ENCODE measurements around the gene F13A1. TPM values are rescaled to one million over a fixed set of nuclear protein-coding genes. Genes with fewer than 3 reads are reported as not detected.

The F13A1 gene
- total and polyA plus RNA-seq, 2 donors (not counting 3 experiments of a cell fraction or from before 2014, with no cell fraction given) = not detected

DNA sequence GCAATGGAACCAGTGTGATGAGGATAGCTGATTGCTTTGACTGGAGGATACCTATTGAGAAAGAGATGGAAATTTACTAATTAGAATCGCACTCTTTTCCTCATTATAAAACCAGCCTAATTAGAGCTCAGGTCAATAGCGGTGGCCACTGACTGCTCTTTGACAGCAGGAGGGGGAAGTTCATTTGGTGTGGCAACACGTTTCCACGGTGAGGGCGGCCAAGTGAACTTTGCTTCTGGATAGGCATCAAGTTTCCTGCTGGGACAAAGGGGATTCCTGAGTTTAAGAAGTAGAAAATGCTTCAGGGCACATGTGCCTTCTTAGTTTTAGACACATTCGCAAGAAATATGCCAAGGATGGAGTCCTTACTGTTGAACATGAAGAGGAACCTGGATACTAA lies 168.4 kb downstream of the F13A1 start:
- CTCF ChIA-PET = no interaction called here
- H3K36me3 ChIP-seq (ENCODE audit: control insufficient read depth in 2 of 2, extremely low read depth in 1 of 2, insufficient read depth in 2 of 2, low read length in 2 of 2) = no peaks in the 10 kb centered on the region
- H3K4me3 ChIP-seq (replicated peaks in 1 of 3; ENCODE audit: insufficient read depth in 1 of 3, low read depth in 1 of 3, low read length in 3 of 3) = no peak overlapping the region

DNA sequence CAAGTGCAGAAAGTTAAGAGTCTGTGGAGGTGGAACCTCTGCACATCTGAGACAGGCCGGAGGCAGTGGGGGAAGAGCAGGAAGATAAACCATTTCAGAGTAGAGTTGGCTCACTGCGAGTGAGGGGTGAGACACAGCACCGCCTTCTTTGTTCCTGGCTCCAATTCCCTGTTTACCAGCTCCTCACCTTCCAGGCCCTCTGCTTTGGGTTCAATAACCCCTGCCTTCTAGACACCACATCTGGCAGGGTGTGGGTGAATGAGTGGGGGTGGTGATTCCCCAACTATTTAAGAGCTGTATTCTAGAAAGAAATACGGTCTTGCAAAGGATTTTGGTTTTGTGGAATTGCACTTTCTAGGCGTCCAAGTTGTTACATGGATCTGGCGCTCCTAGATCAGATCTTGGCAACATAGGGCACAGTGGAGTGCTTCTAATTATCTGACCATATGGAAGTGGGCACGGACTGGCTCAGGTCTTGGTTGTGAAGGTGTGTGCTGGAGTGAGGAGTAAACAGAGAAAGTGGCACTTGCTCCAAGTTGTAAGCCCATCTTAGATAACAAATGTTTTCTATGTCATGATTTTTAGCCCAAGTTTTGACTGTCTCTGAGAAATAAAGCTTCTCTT lies 172.2 kb downstream of the F13A1 start:
- Histone ChIP-seq H3K4me1 (ENCODE audit: control insufficient read depth, extremely low read depth, insufficient read depth, low read length) (no peaks in the 10 kb centered on the region), H3K27me3 (ENCODE audit: control insufficient read depth in 2 of 2, insufficient read depth in 2 of 2, low read length in 2 of 2) (no peaks in the 10 kb centered on the region), H3K4me3 (replicated peaks in 1 of 3; ENCODE audit: insufficient read depth in 1 of 3, low read depth in 1 of 3, low read length in 3 of 3) (no peak overlapping the region), H3K9me1 (replicated peaks; ENCODE audit: control insufficient read depth, extremely low read depth, insufficient read depth, low read length) (no peaks in the 10 kb centered on the region), H3K4me2 (ENCODE audit: insufficient read depth, low read length) (no peak overlapping the region), H2AFZ (ENCODE audit: low read depth, low read length) (no peak overlapping the region), H3K9ac (replicated peaks; ENCODE audit: extremely low read depth, insufficient read depth, low read length) (no peak overlapping the region), H4K20me1 (replicated peaks; ENCODE audit: control insufficient read depth, extremely low read depth, insufficient read depth, low read length) (no peaks in the 10 kb centered on the region), H3K79me2 (ENCODE audit: control insufficient read depth, insufficient read depth, low read length) (no peaks in the 10 kb centered on the region), H3K9me3 (replicated peaks; ENCODE audit: control insufficient read depth, insufficient read depth, low read length) (no peaks in the 10 kb centered on the region), H3K27ac (ENCODE audit: insufficient read depth, low read depth, low read length) (no peak overlapping the region), H3K36me3 (ENCODE audit: control insufficient read depth in 2 of 2, extremely low read depth in 1 of 2, insufficient read depth in 2 of 2, low read length in 2 of 2) (no peaks in the 10 kb centered on the region)
- TF ChIP-seq FOS (IDR thresholded peaks at IDR 0.05; ENCODE audit: borderline replicate concordance, insufficient read depth, low read length) (no peak), POLR2AphosphoS5 (IDR thresholded peaks at IDR 0.05; ENCODE audit: insufficient read depth, low read depth, low read length) (no peak), JUN (IDR thresholded peaks at IDR 0.05; ENCODE audit: borderline replicate concordance, insufficient read depth, insufficient read length, low read depth) (no peak), POLR2A (IDR thresholded peaks at IDR 0.05; ENCODE audit: low read depth, low read length) (no peak), GATA2 (IDR thresholded peaks at IDR 0.05; ENCODE audit: insufficient read depth, insufficient read length, low read depth, low read length) (no peak), MYC (IDR thresholded peaks at IDR 0.05; ENCODE audit: low read depth, low read length) (no peak), EZH2 (IDR thresholded peaks at IDR 0.05; ENCODE audit: borderline replicate concordance, low read depth, low read length, severe bottlenecking) (no peak)
- TF ChIP-seq, protein P1, sequence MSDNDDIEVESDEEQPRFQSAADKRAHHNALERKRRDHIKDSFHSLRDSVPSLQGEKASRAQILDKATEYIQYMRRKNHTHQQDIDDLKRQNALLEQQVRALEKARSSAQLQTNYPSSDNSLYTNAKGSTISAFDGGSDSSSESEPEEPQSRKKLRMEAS (IDR thresholded peaks at IDR 0.05; ENCODE audit: insufficient read depth, insufficient read length) = no peak
- TF ChIP-seq, protein P2, sequence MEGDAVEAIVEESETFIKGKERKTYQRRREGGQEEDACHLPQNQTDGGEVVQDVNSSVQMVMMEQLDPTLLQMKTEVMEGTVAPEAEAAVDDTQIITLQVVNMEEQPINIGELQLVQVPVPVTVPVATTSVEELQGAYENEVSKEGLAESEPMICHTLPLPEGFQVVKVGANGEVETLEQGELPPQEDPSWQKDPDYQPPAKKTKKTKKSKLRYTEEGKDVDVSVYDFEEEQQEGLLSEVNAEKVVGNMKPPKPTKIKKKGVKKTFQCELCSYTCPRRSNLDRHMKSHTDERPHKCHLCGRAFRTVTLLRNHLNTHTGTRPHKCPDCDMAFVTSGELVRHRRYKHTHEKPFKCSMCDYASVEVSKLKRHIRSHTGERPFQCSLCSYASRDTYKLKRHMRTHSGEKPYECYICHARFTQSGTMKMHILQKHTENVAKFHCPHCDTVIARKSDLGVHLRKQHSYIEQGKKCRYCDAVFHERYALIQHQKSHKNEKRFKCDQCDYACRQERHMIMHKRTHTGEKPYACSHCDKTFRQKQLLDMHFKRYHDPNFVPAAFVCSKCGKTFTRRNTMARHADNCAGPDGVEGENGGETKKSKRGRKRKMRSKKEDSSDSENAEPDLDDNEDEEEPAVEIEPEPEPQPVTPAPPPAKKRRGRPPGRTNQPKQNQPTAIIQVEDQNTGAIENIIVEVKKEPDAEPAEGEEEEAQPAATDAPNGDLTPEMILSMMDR (IDR thresholded peaks at IDR 0.05; ENCODE audit: extremely low read depth in 1 of 2, insufficient read depth in 1 of 2, low read depth in 1 of 2, low read length in 2 of 2) = no peak
- no peak for DNase-seq (ENCODE audit: low read depth, low spot score)
- dilution Hi-C loops (cut with MboI; ENCODE audit: extremely low pct_ligation_motif_present, low sequenced_read_pairs) (no loop called here), intact Hi-C loops (cut with micrococcal nuclease) (no loop called here)
- ChIA-PET POLR2A (no interaction called here), CTCF (no interaction called here)
- no TSS peak for BruUV-seq (replicated peaks)
- no peak for FAIRE-seq

More for the DNA sequence above, 168.4 kb downstream of the F13A1 start:
- H2AFZ ChIP-seq (ENCODE audit: low read depth, low read length) = no peak overlapping the region
- no peaks in the 10 kb centered on the region for H3K4me1 ChIP-seq (ENCODE audit: control insufficient read depth, extremely low read depth, insufficient read depth, low read length)
- intact Hi-C loops (cut with micrococcal nuclease) = no loop called here
- POLR2A ChIA-PET = no interaction called here
- H3K9me3 ChIP-seq (replicated peaks; ENCODE audit: control insufficient read depth, insufficient read depth, low read length) = peaks cover 5% of the 10 kb centered on the region
- no peaks in the 10 kb centered on the region for H4K20me1 ChIP-seq (replicated peaks; ENCODE audit: control insufficient read depth, extremely low read depth, insufficient read depth, low read length)
- DNase-seq (ENCODE audit: low read depth, low spot score) (no peak), FAIRE-seq (no peak)
- H3K9me1 ChIP-seq (replicated peaks; ENCODE audit: control insufficient read depth, extremely low read depth, insufficient read depth, low read length) = no peaks in the 10 kb centered on the region
- no peak overlapping the region for H3K9ac ChIP-seq (replicated peaks; ENCODE audit: extremely low read depth, insufficient read depth, low read length)
- no peak overlapping the region for H3K27ac ChIP-seq (ENCODE audit: insufficient read depth, low read depth, low read length)
- H3K27me3 ChIP-seq (ENCODE audit: control insufficient read depth in 2 of 2, insufficient read depth in 2 of 2, low read length in 2 of 2) = no peaks in the 10 kb centered on the region
- TF ChIP-seq FOS (IDR thresholded peaks at IDR 0.05; ENCODE audit: borderline replicate concordance, insufficient read depth, low read length) (no peak), POLR2AphosphoS5 (IDR thresholded peaks at IDR 0.05; ENCODE audit: insufficient read depth, low read depth, low read length) (no peak)
- no peaks in the 10 kb centered on the region for H3K79me2 ChIP-seq (ENCODE audit: control insufficient read depth, insufficient read depth, low read length)
- dilution Hi-C loops (cut with MboI; ENCODE audit: extremely low pct_ligation_motif_present, low sequenced_read_pairs) = no loop called here
- H3K4me2 ChIP-seq (ENCODE audit: insufficient read depth, low read length) = no peak overlapping the region
- BruUV-seq (replicated peaks) = no TSS peak
